Cardiac fibroblast (primary cell): ENCODE data around the gene LZTS3.
A peak's percentile ranks its signal among the peaks of the same experiment; 100 is the strongest.

Source experiments
- DNase-seq, 2 donors: peaks; one replicate each; pipeline versions ENCODE4 v3.0.0 to v3.0.0-alpha.2; 2010; ENCODE audit warnings: low read depth in 2 of 2
- H3K4me3 ChIP-seq, 2 donors: replicated peaks in 1 of 2; 1 replicate in 1 of 2; 2 replicates in 1 of 2; pipeline ENCODE4 v1.5.1; 2011; ENCODE audit warnings: low read depth in 2 of 2, low read length in 2 of 2, mild to moderate bottlenecking in 2 of 2, moderate library complexity in 1 of 2
- TF ChIP-seq, protein P1 (sequence below): IDR thresholded peaks from one replicate; pipeline ENCODE4 v1.5.1; 2011; ENCODE audit warnings: low read depth, mild to moderate bottlenecking, low read length, inconsistent platforms

Gene LZTS3

GRCh38 chr20:3146732-3147341, 26.5 kb downstream of the LZTS3 start:
- peak in 1 of 2 donors; percentile 4 for DNase-seq
- TF ChIP-seq, protein P1, sequence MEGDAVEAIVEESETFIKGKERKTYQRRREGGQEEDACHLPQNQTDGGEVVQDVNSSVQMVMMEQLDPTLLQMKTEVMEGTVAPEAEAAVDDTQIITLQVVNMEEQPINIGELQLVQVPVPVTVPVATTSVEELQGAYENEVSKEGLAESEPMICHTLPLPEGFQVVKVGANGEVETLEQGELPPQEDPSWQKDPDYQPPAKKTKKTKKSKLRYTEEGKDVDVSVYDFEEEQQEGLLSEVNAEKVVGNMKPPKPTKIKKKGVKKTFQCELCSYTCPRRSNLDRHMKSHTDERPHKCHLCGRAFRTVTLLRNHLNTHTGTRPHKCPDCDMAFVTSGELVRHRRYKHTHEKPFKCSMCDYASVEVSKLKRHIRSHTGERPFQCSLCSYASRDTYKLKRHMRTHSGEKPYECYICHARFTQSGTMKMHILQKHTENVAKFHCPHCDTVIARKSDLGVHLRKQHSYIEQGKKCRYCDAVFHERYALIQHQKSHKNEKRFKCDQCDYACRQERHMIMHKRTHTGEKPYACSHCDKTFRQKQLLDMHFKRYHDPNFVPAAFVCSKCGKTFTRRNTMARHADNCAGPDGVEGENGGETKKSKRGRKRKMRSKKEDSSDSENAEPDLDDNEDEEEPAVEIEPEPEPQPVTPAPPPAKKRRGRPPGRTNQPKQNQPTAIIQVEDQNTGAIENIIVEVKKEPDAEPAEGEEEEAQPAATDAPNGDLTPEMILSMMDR: no peak

GRCh38 chr20:3141757-3142156, 31.6 kb downstream of the LZTS3 start:
- TF ChIP-seq, protein P1: no peak
- no peak for DNase-seq
- no peak overlapping the region for H3K4me3 ChIP-seq

More at GRCh38 chr20:3146732-3147341, 26.5 kb downstream of the LZTS3 start:
- no peak overlapping the region for H3K4me3 ChIP-seq

DNA sequence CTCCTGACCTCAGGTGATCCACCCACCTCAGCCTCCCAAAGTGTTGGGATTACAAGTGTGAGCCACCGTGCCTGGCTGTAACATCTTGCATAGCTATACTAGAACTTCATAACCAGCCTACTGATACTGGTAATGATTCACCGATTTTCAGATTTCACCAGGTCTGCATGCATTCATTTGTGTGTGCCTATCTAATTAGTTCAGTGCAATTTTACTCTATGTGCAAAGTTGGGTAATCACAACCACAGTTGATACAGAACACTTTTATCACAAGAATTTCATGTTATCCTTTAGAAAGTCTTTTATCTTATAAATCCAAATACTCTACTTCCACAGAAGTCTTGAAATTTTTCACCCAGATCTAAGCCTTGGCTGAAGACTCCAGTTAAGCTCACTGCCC, 35.9 kb downstream of the LZTS3 start:
- TF ChIP-seq, protein P1: no peak
- H3K4me3 ChIP-seq: no peak overlapping the region
- DNase-seq: no peak

- DNase-seq: peak in 1 of 2 donors; percentile 29
- TF ChIP-seq, protein P1: no peak
- no peak overlapping the region for H3K4me3 ChIP-seq
Measured at GRCh38 chr20:3135507-3136070, 37.8 kb downstream of the LZTS3 start.

- no peak overlapping the region for H3K4me3 ChIP-seq
- DNase-seq: no peak
- TF ChIP-seq, protein P1: no peak
Measured at GRCh38 chr20:3134151-3134550, 39.2 kb downstream of the LZTS3 start.

DNA sequence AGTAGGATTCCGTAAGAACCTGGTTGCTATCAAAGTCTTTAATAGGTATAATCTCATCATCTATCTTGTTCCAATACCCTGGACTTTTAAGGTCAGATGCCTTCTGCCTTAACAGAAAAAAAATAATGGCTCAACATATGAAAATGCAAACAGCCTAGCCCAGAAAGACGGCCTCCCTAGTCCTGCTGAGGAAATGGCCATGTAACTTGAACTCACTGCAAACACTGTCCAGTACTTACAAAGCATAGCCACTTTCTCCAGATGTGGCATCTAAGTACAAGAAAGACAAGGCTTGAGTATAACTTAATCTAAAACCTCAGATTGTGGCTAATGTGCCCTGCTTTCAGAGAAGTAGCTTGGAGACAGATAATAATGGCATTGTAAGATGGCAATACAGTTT, 40.2 kb downstream of the LZTS3 start:
- TF ChIP-seq, protein P1: no peak
- H3K4me3 ChIP-seq: no peak overlapping the region
- DNase-seq: no peak
